ENCODE results near the gene NDFIP2.

NDFIP2 gene

DNA sequence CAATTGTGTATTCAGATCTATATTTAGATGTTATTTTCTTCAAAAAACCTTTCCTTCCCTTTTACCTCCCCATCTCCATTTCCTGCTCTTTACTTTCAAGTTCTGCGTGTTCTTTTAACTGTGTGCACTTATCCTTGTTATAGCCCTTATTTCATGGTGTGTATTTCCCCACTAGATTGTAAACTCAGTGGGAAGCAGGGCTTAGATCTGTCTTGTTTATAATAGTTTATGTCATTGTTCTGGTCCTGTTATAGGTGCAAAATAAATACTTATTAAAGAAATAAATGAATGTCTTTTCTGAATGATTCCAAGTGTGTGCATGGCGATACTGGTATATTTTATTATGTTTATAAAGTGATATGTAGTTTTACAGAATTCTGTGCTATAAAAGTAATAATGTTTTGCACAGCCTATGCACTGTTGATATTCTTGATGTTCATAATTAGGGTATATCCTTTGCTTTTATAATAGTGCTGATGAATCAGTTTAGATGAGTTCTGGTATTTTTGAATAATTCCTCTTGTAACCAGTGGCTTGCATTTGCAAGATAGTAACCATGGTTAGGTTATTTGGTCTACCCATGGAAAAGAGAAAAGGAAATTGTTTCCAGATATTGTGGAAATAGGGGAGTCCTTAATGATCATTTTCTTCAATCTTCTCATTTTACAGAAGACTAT, 12.1 kb downstream of the NDFIP2 start:
- intact Hi-C loops (cut with DNase I; ENCODE audit: low total_unique reads) = no loop called here
- DNase-seq = no peak
- Histone ChIP-seq H3K27ac (no peak overlapping the region), H3K9me3 (no peaks in the 10 kb centered on the region), H3K4me3 (no peak overlapping the region), H3K4me1 (peaks cover 0 to 18% (median 9%) of the 10 kb centered on the region in 4 donors), H3K36me3 (no peaks in the 10 kb centered on the region), H3K27me3 (no peaks in the 10 kb centered on the region)
- no peak for TF ChIP-seq CTCF (IDR thresholded peaks at IDR 0.05)

DNA sequence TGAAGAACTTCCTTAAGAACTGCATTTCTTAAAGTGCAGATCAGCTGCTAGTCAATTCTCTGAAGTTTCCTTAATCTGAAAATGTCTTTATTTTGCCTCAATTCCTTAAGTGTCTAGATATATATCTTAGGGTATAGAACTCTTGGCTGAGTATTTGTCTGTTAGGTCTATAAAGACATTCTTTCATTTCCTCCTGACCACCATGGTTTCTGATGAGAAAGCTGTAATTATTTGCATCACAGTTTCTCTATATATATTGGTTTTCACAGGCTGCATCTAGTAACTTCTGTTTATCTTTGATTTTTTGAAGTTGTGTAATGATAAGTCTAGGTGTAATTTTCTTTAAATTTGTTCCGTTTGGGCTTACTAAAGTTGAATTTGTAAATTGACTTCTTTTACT, 15.2 kb downstream of the NDFIP2 start:
- Histone ChIP-seq H3K9me3 (no peaks in the 10 kb centered on the region), H3K4me1 (peaks cover 0 to 14% (median 9%) of the 10 kb centered on the region in 4 donors), H3K36me3 (no peaks in the 10 kb centered on the region), H3K27me3 (no peaks in the 10 kb centered on the region), H3K27ac (no peak overlapping the region), H3K4me3 (no peak overlapping the region)
- no peak for DNase-seq
- TF ChIP-seq CTCF (IDR thresholded peaks at IDR 0.05) = no peak
- intact Hi-C loops (cut with DNase I; ENCODE audit: low total_unique reads) = no loop called here

- Histone ChIP-seq H3K4me3 (no peak overlapping the region), H3K27ac (no peak overlapping the region), H3K4me1 (peaks cover 0 to 8% (median 5%) of the 10 kb centered on the region in 4 donors), H3K27me3 (no peaks in the 10 kb centered on the region), H3K9me3 (no peaks in the 10 kb centered on the region), H3K36me3 (no peaks in the 10 kb centered on the region)
- no peak for DNase-seq
- TF ChIP-seq CTCF (IDR thresholded peaks at IDR 0.05) = no peak
- intact Hi-C loops (cut with DNase I; ENCODE audit: low total_unique reads) = no loop called here
These were observed 16.1 kb downstream of the NDFIP2 start for GRCh38 chr13:79497064-79497463.

- peaks cover 0 to under 1% (median under 1%) of the 10 kb centered on the region in 4 donors for H3K4me1 ChIP-seq
These were observed 16.9 kb downstream of the NDFIP2 start for GRCh38 chr13:79497852-79498251.

GRCh38 chr13:79500829-79501228, 19.9 kb downstream of the NDFIP2 start:
- Histone ChIP-seq H3K27me3 (no peaks in the 10 kb centered on the region), H3K9me3 (no peaks in the 10 kb centered on the region), H3K4me3 (no peak overlapping the region), H3K4me1 (no peaks in the 10 kb centered on the region), H3K27ac (no peak overlapping the region), H3K36me3 (no peaks in the 10 kb centered on the region)
- DNase-seq = no peak
- intact Hi-C loops (cut with DNase I; ENCODE audit: low total_unique reads) = no loop called here
- no peak for TF ChIP-seq CTCF (IDR thresholded peaks at IDR 0.05)

More at GRCh38 chr13:79497852-79498251, 16.9 kb downstream of the NDFIP2 start:
- no peak for TF ChIP-seq CTCF (IDR thresholded peaks at IDR 0.05)
- no peaks in the 10 kb centered on the region for H3K36me3 ChIP-seq
- no peak overlapping the region for H3K27ac ChIP-seq
- no peak overlapping the region for H3K4me3 ChIP-seq
- H3K9me3 ChIP-seq = no peaks in the 10 kb centered on the region
- intact Hi-C loops (cut with DNase I; ENCODE audit: low total_unique reads) = no loop called here
- no peaks in the 10 kb centered on the region for H3K27me3 ChIP-seq
- no peak for DNase-seq
